GM12874 (cell line): Measurements from ENCODE around the gene VPS4A.
A peak's percentile ranks its signal among the peaks of the same experiment; 100 is the strongest.

Source experiments
- CTCF ChIP-seq: IDR thresholded peaks from 2 replicates; pipeline ENCODE4 v1.5.1; 2011; ENCODE audit warnings: low read depth, mild to moderate bottlenecking, control low read depth, low read length, moderate library complexity; ENCODE audit not compliant: insufficient read depth

The VPS4A gene

GRCh38 chr16:69311533-69312387, 610 bp downstream of the VPS4A start:
- 0 out of 2 replicates have a peak, but pooled peaks have one; percentile 21 for TF ChIP-seq CTCF

DNA sequence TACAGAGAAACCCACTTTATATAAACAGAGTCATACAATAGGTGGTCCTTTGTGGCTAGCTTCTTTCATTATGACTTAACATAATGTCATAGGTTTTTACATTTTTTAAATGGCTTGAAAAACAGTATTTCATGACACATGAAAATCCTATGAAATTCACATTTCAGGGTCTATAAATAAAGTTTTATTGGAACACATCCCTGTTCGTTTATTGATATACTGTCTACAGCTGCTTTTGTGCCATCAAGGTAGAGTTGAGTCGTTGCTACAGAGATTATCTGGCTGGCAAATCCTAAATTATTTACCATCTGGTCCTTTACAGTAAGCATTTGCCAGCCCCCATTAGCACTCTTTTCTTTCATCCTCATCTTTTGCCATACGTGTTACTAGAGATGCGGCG, 2.3 kb downstream of the VPS4A start:
- no peak for TF ChIP-seq CTCF

DNA sequence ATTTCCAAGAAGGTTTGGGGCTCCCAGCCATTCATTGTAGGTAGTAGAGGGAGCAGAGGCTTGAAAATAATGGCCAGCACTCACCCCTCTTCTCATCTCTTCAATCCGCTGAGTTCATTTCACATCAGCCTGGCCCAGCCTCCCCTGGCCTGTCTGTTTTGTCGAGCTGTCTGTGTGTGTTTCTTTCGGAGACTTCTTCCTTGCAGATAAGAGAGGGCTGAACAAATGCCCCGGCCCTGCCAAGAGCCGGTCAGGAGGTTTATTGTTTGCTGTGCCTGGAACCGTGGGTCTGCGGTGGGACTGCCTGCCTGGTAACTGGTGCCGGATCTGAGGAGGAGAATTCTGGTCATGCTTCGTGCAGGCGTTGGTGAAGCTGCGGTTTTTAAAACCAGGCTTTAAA, 3.4 kb downstream of the VPS4A start:
- TF ChIP-seq CTCF = no peak

DNA sequence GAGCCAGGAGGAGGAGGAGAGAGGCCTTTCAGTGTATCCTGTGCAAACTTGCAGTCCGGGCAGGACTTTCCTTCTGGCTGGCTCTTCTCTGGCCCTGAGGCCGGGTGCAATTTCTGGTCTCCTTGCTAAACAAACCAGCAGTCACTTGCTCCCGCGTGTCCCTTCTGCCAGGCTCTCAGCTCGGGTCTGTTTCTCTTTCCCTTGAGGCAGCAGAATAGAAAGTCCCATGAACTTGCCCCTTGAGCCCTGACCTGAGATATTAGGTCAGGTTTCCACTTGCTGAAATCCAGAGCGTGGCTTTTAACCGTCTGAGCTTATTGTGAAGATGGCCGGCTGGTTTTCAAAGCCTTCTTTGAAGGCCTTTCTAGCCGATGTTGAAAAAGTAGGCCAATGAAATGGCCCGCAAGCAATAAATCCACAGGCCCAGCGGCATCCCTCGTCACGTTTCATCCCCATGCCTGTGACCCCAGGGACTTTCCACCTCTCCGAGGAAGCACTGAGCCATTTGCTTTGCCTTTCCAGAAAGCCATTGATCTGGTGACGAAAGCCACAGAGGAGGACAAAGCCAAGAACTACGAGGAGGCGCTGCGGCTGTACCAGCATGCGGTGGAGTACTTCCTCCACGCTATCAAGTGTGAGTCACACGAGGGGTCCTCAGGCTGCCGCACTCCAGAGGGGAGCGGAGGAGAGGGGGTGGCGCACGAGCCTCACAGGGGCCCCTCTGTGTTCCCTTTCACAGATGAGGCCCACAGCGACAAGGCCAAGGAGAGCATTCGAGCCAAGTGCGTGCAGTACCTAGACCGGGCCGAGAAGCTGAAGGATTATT, 4.5 kb downstream of the VPS4A start:
- no peak for TF ChIP-seq CTCF

- no peak for TF ChIP-seq CTCF
Measured at GRCh38 chr16:69316595-69317034, 5.5 kb downstream of the VPS4A start.

- TF ChIP-seq CTCF = no peak
Measured at GRCh38 chr16:69318177-69318910, 7.2 kb downstream of the VPS4A start.

DNA sequence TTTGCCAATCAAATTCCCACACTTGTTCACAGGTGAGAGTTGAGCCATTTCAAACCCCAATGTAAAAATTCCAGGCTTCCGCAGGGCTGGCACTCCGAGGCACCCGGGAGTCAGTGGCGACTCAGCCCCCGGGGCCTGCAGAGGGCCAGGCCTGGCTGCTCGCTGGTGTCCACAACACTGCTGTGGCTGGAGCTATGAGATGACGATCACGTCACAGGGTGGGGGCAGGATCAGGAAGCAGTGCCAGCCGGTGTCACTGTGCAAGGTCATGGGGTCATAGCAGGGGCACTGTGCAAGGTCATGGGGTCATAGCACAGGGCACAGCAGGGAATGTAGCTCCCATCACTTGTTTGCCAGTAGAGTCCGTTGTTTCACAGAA, 7.8 kb downstream of the VPS4A start:
- no peak for TF ChIP-seq CTCF
